Stomach (tissue), 4 donors: ENCODE data around the gene CCSER1.

ENCODE experiments used
- CTCF ChIP-seq, 7 experiments: fragments of 450-650 bp in 4 of 7; fragments of 200-600 bp in 3 of 7; sonication (generic) in 3 of 7; IDR thresholded peaks; one replicate each; pipeline ENCODE4 v1.5.1; 2016 to 2019; ENCODE audit warnings: antibody characterized with exemption in 7 of 7, control low read depth in 2 of 7, mild to moderate bottlenecking in 1 of 7
- EP300 ChIP-seq: sonication (generic); formaldehyde crosslinking; IDR thresholded peaks from one replicate; pipeline ENCODE4 v1.6.1; 2017; ENCODE audit warnings: antibody characterized with exemption
- POLR2AphosphoS5 ChIP-seq, 3 donors: sonication (generic); formaldehyde crosslinking; IDR thresholded peaks; one replicate each; pipeline ENCODE4 v1.6.1; 2016; ENCODE audit warnings: antibody characterized with exemption in 3 of 3

- TF ChIP-seq CTCF (IDR thresholded peaks at IDR 0.05) (no peak), POLR2AphosphoS5 (IDR thresholded peaks at IDR 0.05) (no peak), EP300 (no peak)
Measured at GRCh38 chr4:91222014-91222413, 1094.8 kb downstream of the CCSER1 start.
